Mesenchymal stem cell (in vitro differentiated cells and primary cell): ENCODE measurements around the gene KIAA0408.
A peak's percentile ranks its signal among the peaks of the same experiment; 100 is the strongest.

Source experiments
- DNase-seq: peaks from one replicate; pipeline ENCODE4 v3.0.0-alpha.2; 2013
- H2AFZ ChIP-seq: one replicate; pipeline ENCODE4 v1.6.1; 2013; ENCODE audit warnings: low read depth, mild to moderate bottlenecking, control low read depth, inconsistent platforms, low read length, moderate library complexity
- H2AK5ac ChIP-seq: 2 replicates; pipeline ENCODE4 v1.6.1; 2013; ENCODE audit warnings: low read length, moderate library complexity, mild to moderate bottlenecking, inconsistent platforms; ENCODE audit not compliant: severe bottlenecking
- H2BK120ac ChIP-seq: one replicate; pipeline ENCODE4 v1.6.1; 2013; ENCODE audit warnings: low read depth, mild to moderate bottlenecking, inconsistent platforms, low read length, moderate library complexity
- H2BK12ac ChIP-seq, 2 experiments: one replicate each; pipeline ENCODE4 v1.6.1; 2013; ENCODE audit warnings: inconsistent platforms in 2 of 2, low read length in 2 of 2, mild to moderate bottlenecking in 2 of 2, moderate library complexity in 2 of 2, control low read depth in 1 of 2
- H2BK15ac ChIP-seq: one replicate; pipeline ENCODE4 v1.6.1; 2013; ENCODE audit warnings: mild to moderate bottlenecking, low read depth, inconsistent platforms; ENCODE audit not compliant: poor library complexity, severe bottlenecking
- H2BK5ac ChIP-seq: 2 replicates; pipeline ENCODE4 v1.6.1; 2013; ENCODE audit warnings: low read depth, mild to moderate bottlenecking, low read length, control low read depth, inconsistent platforms; ENCODE audit not compliant: poor library complexity, severe bottlenecking
- H3K14ac ChIP-seq, 2 experiments: one replicate each; pipeline ENCODE4 v1.6.1; 2013; ENCODE audit warnings: inconsistent platforms in 2 of 2, low read length in 2 of 2, control low read depth in 1 of 2, mild to moderate bottlenecking in 1 of 2, moderate library complexity in 1 of 2
- H3K18ac ChIP-seq, 2 experiments: one replicate each; pipeline ENCODE4 v1.6.1; 2013; ENCODE audit warnings: inconsistent platforms in 2 of 2, low read length in 2 of 2, control low read depth in 1 of 2, low read depth in 1 of 2, mild to moderate bottlenecking in 1 of 2
- H3K23ac ChIP-seq, 2 experiments: one replicate each; pipeline ENCODE4 v1.6.1; 2013; ENCODE audit warnings: inconsistent platforms in 2 of 2, low read length in 2 of 2, mild to moderate bottlenecking in 2 of 2, moderate library complexity in 2 of 2, control low read depth in 1 of 2
- H3K27ac ChIP-seq: 2 replicates; pipeline ENCODE4 v1.5.1; 2013; ENCODE audit warnings: mild to moderate bottlenecking, moderate library complexity, low read length, control low read depth, inconsistent platforms; ENCODE audit not compliant: poor library complexity, severe bottlenecking
- H3K27me3 ChIP-seq, 2 experiments: 2 replicates each; pipeline versions ENCODE4 v1.6.1 to v1.7.0; 2013; ENCODE audit warnings: low read length in 2 of 2, mild to moderate bottlenecking in 2 of 2, moderate library complexity in 2 of 2, control low read depth in 1 of 2, inconsistent platforms in 1 of 2; ENCODE audit not compliant: control insufficient read depth in 1 of 2, insufficient read depth in 1 of 2
- H3K36me3 ChIP-seq, 2 experiments: 2 replicates each; pipeline versions ENCODE4 v1.6.1 to v1.7.0; 2013; ENCODE audit warnings: low read length in 2 of 2, control low read depth in 1 of 2, inconsistent platforms in 1 of 2, low read depth in 1 of 2, mild to moderate bottlenecking in 1 of 2; ENCODE audit not compliant: insufficient read depth in 2 of 2, control insufficient read depth in 1 of 2
- H3K4ac ChIP-seq, 2 experiments: one replicate each; pipeline ENCODE4 v1.6.1; 2013; ENCODE audit warnings: inconsistent platforms in 2 of 2, low read length in 2 of 2, mild to moderate bottlenecking in 2 of 2, moderate library complexity in 2 of 2, control low read depth in 1 of 2, low read depth in 1 of 2
- H3K4me1 ChIP-seq: 2 replicates; pipeline ENCODE4 v1.6.1; 2013; ENCODE audit warnings: low read depth, low read length, control low read depth; ENCODE audit not compliant: control insufficient read depth, insufficient read depth
- H3K4me2 ChIP-seq: 2 replicates; pipeline ENCODE4 v1.6.1; 2013; ENCODE audit warnings: low read length, mild to moderate bottlenecking, inconsistent platforms; ENCODE audit not compliant: poor library complexity, severe bottlenecking
- H3K4me3 ChIP-seq, 2 experiments: 2 replicates each; pipeline versions ENCODE4 v1.5.1 to v1.7.0; 2013; ENCODE audit warnings: low read length in 2 of 2, mild to moderate bottlenecking in 2 of 2, control low read depth in 1 of 2, low read depth in 1 of 2; ENCODE audit not compliant: insufficient read depth in 1 of 2
- H3K79me1 ChIP-seq: replicated peaks from 2 replicates; pipeline ENCODE4 v1.6.1; 2013; ENCODE audit warnings: mild to moderate bottlenecking, control low read depth, low read length, inconsistent platforms; ENCODE audit not compliant: poor library complexity, severe bottlenecking
- H3K9ac ChIP-seq: 2 replicates; pipeline ENCODE4 v1.7.0; 2013; ENCODE audit warnings: mild to moderate bottlenecking, low read length, moderate library complexity
- H3K9me3 ChIP-seq: 2 replicates; pipeline ENCODE4 v1.7.0; 2013; ENCODE audit warnings: mild to moderate bottlenecking, low read length; ENCODE audit not compliant: control insufficient read depth
- H4K8ac ChIP-seq: one replicate; pipeline ENCODE4 v1.6.1; 2013; ENCODE audit warnings: inconsistent platforms, mild to moderate bottlenecking, low read length, moderate library complexity
- H4K91ac ChIP-seq: one replicate; pipeline ENCODE4 v1.6.1; 2013; ENCODE audit warnings: mild to moderate bottlenecking, low read length, inconsistent platforms
- WGBS: methylation state at CpG from one replicate; pipeline ENCODE4 v1.1.7; 2013; ENCODE audit warnings: mixed read lengths; 5-methylcytosine and 5-hydroxymethylcytosine counted together

Gene KIAA0408

DNA sequence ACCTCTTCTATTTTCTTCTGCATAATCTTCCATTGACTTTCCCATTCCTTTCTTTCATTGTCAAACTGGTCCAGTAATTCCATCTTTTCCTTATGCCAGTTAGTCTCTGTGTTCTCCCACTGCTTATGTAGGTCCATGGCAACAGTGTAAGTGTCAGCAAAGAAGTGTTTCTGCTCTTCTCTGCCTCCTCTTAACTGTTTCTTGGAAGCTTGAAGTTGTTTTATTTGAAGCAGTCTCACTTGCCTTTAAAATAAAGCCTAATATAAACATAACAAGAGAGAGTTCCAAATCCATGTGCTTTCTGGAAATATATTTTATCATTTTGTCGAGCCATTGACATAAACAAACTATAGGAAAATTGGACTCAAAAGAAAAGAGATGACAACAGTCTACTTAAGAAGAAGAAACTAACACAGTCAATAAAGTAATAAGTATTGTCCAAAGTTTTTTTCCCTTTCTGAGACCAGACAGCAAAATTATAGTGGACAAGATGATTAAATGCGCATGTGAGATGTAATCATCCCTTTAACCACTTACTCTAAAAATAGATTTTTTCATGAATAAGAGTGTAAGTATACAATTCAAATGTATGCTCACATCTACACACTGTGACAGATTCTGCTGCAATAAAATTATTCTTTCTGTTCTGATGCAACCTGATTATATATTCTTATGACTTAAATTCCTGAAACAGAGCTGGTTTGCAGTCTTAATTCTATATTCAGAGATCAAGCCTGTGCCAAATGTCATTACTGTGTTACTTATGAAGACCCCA is 5.2 kb downstream of the KIAA0408 start:
- no peak overlapping the region for H3K4me2 ChIP-seq
- no peak overlapping the region for H2BK5ac ChIP-seq
- no peak overlapping the region for H3K4ac ChIP-seq
- no peak overlapping the region for H2BK12ac ChIP-seq
- H3K9me3 ChIP-seq: no peaks in the 10 kb centered on the region
- peaks cover 11% of the 10 kb centered on the region for H3K79me1 ChIP-seq
- H3K14ac ChIP-seq: no peak overlapping the region
- no peak overlapping the region for H3K23ac ChIP-seq
- no peak overlapping the region for H3K18ac ChIP-seq
- H2BK15ac ChIP-seq: no peak overlapping the region
- H3K36me3 ChIP-seq: peaks cover 1 to 2% of the 10 kb centered on the region in 2 experiments
- H2BK120ac ChIP-seq: no peak overlapping the region
- no peak overlapping the region for H4K91ac ChIP-seq
- H3K27ac ChIP-seq: no peak overlapping the region
- H3K9ac ChIP-seq: no peak overlapping the region
- H4K8ac ChIP-seq: no peak overlapping the region
- H3K4me3 ChIP-seq: no peak overlapping the region
- no peaks in the 10 kb centered on the region for H3K4me1 ChIP-seq
- no peak overlapping the region for H2AFZ ChIP-seq
- no CpG with 5 or more reads among the region's 2 CpGs for WGBS
- DNase-seq: peak; percentile 26
- H2AK5ac ChIP-seq: no peak overlapping the region
- H3K27me3 ChIP-seq: no peaks in the 10 kb centered on the region

DNA sequence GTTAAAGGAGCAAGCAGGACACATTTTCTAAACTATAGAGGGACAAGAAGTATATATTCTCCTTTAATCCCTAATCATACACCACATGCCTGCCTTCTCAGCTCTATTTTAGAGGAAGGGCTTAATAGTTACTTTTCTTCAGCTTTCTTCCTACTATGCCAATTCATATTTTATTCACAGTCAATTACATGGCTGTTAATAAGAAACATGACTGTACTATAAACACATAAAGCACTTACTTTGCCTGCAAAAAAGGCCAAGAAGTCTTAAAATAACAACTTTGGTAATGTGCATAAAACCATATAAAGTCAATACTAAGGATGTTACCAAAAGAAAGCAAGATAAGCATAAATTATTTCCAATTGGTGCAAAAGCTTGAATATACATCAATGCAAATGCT is 6.4 kb downstream of the KIAA0408 start:
- Histone ChIP-seq H3K4me3 (no peak overlapping the region), H2AFZ (no peak overlapping the region), H2BK15ac (no peak overlapping the region), H3K14ac (no peak overlapping the region), H3K9me3 (no peaks in the 10 kb centered on the region), H3K27me3 (no peaks in the 10 kb centered on the region), H3K4me2 (no peak overlapping the region), H3K18ac (no peak overlapping the region), H3K4me1 (no peaks in the 10 kb centered on the region), H3K4ac (no peak overlapping the region), H2BK12ac (no peak overlapping the region), H4K91ac (no peak overlapping the region), H3K23ac (no peak overlapping the region), H3K27ac (no peak overlapping the region), H2BK120ac (no peak overlapping the region), H4K8ac (no peak overlapping the region), H2BK5ac (no peak overlapping the region), H2AK5ac (no peak overlapping the region), H3K79me1 (peaks cover 8% of the 10 kb centered on the region), H3K9ac (no peak overlapping the region), H3K36me3 (peaks cover 2 to 7% of the 10 kb centered on the region in 2 experiments)
- no peak for DNase-seq

DNA sequence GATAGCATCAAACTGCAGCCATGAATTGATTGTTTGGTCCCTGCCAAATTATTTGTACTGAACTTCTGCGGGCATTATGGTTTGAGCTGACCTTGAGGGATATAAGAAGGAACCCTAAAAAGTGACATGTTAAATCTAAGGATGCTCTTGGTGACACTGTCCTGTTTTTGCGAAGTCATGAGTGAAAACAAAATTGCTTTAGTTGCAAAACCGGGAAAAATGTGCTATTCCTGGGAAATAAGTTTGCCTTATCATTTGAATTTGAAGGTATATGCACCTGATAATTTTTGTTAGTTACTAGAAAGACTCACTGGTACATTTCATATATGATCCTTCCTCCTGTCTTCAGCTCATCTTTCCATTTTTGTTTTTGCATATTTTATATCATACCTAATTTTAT is 7.8 kb downstream of the KIAA0408 start:
- Histone ChIP-seq H2BK12ac (no peak overlapping the region), H3K27ac (no peak overlapping the region), H2BK15ac (no peak overlapping the region), H3K79me1 (peaks cover 5% of the 10 kb centered on the region), H2BK120ac (no peak overlapping the region), H4K8ac (no peak overlapping the region), H2AFZ (no peak overlapping the region), H3K23ac (no peak overlapping the region), H3K9me3 (no peaks in the 10 kb centered on the region), H2AK5ac (no peak overlapping the region), H3K18ac (no peak overlapping the region), H3K4me1 (no peaks in the 10 kb centered on the region), H3K36me3 (peaks cover 6 to 16% of the 10 kb centered on the region in 2 experiments), H3K27me3 (no peaks in the 10 kb centered on the region), H2BK5ac (no peak overlapping the region), H3K14ac (no peak overlapping the region), H3K4me3 (no peak overlapping the region), H3K4me2 (no peak overlapping the region), H3K9ac (no peak overlapping the region), H4K91ac (no peak overlapping the region), H3K4ac (no peak overlapping the region)
- DNase-seq: no peak
- 88% methylated on average over 2 of the region's 3 CpGs for WGBS

DNA sequence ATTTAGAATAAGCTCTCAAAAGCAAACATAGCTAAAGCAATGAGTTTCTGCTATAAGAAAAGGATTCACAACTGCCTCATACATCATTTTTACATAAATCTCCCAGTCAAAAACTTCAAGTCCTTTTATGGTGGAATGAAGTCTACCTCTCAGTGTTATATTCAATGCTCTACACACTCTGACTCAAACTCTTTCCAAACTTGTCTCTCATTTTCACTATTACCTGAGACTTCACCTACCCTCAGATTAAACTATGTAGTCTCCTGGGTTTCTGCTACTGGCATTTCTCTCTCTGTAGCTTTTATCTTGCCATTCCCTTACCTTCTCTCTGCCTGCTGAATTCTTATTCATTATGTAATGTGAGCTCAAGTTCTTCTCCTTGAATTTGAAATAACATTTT is 11.4 kb downstream of the KIAA0408 start:
- no peak overlapping the region for H3K23ac ChIP-seq
- H3K18ac ChIP-seq: no peak overlapping the region
- no peak overlapping the region for H2AK5ac ChIP-seq
- no peaks in the 10 kb centered on the region for H3K9me3 ChIP-seq
- no peaks in the 10 kb centered on the region for H3K27me3 ChIP-seq
- H3K4me3 ChIP-seq: no peak overlapping the region
- no peak overlapping the region for H2BK120ac ChIP-seq
- no peak overlapping the region for H3K4ac ChIP-seq
- no peak overlapping the region for H3K14ac ChIP-seq
- DNase-seq: no peak
- H3K36me3 ChIP-seq: peaks cover 9 to 21% of the 10 kb centered on the region in 2 experiments
- H2AFZ ChIP-seq: no peak overlapping the region
- H3K79me1 ChIP-seq: peaks cover 4% of the 10 kb centered on the region
- no peak overlapping the region for H2BK12ac ChIP-seq
- H2BK15ac ChIP-seq: no peak overlapping the region
- H3K4me1 ChIP-seq: no peaks in the 10 kb centered on the region
- H2BK5ac ChIP-seq: no peak overlapping the region
- H4K8ac ChIP-seq: no peak overlapping the region
- H4K91ac ChIP-seq: no peak overlapping the region
- H3K27ac ChIP-seq: no peak overlapping the region
- no peak overlapping the region for H3K4me2 ChIP-seq
- H3K9ac ChIP-seq: no peak overlapping the region
